Measurements from ENCODE around the gene MINDY4. TPM values are rescaled to one million over a fixed set of nuclear protein-coding genes. Genes with fewer than 3 reads are reported as not detected.

The MINDY4 gene
- total RNA-seq, 6 experiments from 2014 or later, result 2.3 to 3.3 (median 2.6) TPM

GRCh38 chr7:30896783-30897637, 125.8 kb downstream of the MINDY4 start:
- Mint-ChIP-seq H3K27me3 (ENCODE audit: insufficient read depth) (peaks cover 56% of the 10 kb centered on the region), H3K27ac (no peak overlapping the region)
- DNase-seq, result no peak

GRCh38 chr7:30897770-30898169, 126.6 kb downstream of the MINDY4 start:
- H3K36me3 Mint-ChIP-seq (ENCODE audit: low read depth), result no peaks in the 10 kb centered on the region

More at GRCh38 chr7:30896783-30897637, 125.8 kb downstream of the MINDY4 start:
- Mint-ChIP-seq H3K36me3 (ENCODE audit: low read depth) (no peaks in the 10 kb centered on the region), H3K4me3 (no peak overlapping the region), H3K4me1 (ENCODE audit: low read depth) (no peaks in the 10 kb centered on the region), H3K9me3 (no peaks in the 10 kb centered on the region)
- no peak for TF ChIP-seq CTCF (IDR thresholded peaks at IDR 0.05)

GRCh38 chr7:30898411-30898810, 127.2 kb downstream of the MINDY4 start:
- Mint-ChIP-seq H3K4me1 (ENCODE audit: low read depth) (no peaks in the 10 kb centered on the region), H3K27ac (no peak overlapping the region), H3K27me3 (ENCODE audit: insufficient read depth) (peaks cover 44% of the 10 kb centered on the region), H3K9me3 (no peaks in the 10 kb centered on the region), H3K36me3 (ENCODE audit: low read depth) (no peaks in the 10 kb centered on the region), H3K4me3 (no peak overlapping the region)
- no peak for TF ChIP-seq CTCF (IDR thresholded peaks at IDR 0.05)
- no peak for DNase-seq

More at GRCh38 chr7:30897770-30898169, 126.6 kb downstream of the MINDY4 start:
- H3K9me3 Mint-ChIP-seq, result no peaks in the 10 kb centered on the region
- no peak overlapping the region for H3K4me3 Mint-ChIP-seq
- H3K4me1 Mint-ChIP-seq (ENCODE audit: low read depth), result no peaks in the 10 kb centered on the region
- H3K27ac Mint-ChIP-seq, result no peak overlapping the region
- TF ChIP-seq CTCF (IDR thresholded peaks at IDR 0.05), result no peak
- no peak for DNase-seq
- peaks cover 49% of the 10 kb centered on the region for H3K27me3 Mint-ChIP-seq (ENCODE audit: insufficient read depth)

- H3K27ac Mint-ChIP-seq, result no peak overlapping the region
- no peak for TF ChIP-seq CTCF (IDR thresholded peaks at IDR 0.05)
- H3K4me3 Mint-ChIP-seq, result no peak overlapping the region
- H3K9me3 Mint-ChIP-seq, result no peaks in the 10 kb centered on the region
- no peaks in the 10 kb centered on the region for H3K4me1 Mint-ChIP-seq (ENCODE audit: low read depth)
- no peaks in the 10 kb centered on the region for H3K36me3 Mint-ChIP-seq (ENCODE audit: low read depth)
- peaks cover 39% of the 10 kb centered on the region for H3K27me3 Mint-ChIP-seq (ENCODE audit: insufficient read depth)
- DNase-seq, result no peak
These were observed 127.8 kb downstream of the MINDY4 start for GRCh38 chr7:30899066-30899465.

- H3K4me1 Mint-ChIP-seq (ENCODE audit: low read depth), result no peaks in the 10 kb centered on the region
- H3K9me3 Mint-ChIP-seq, result no peaks in the 10 kb centered on the region
- no peak for TF ChIP-seq CTCF (IDR thresholded peaks at IDR 0.05)
- H3K27me3 Mint-ChIP-seq (ENCODE audit: insufficient read depth), result peaks cover 36% of the 10 kb centered on the region
- no peak overlapping the region for H3K4me3 Mint-ChIP-seq
- no peak for DNase-seq
- no peak overlapping the region for H3K27ac Mint-ChIP-seq
- H3K36me3 Mint-ChIP-seq (ENCODE audit: low read depth), result no peaks in the 10 kb centered on the region
These were observed 128.4 kb downstream of the MINDY4 start for GRCh38 chr7:30899630-30900029.

All from HFFc6 (cell line).